GM12891 (cell line): ENCODE data around the gene PNPLA5.
A peak's percentile ranks its signal among the peaks of the same experiment; 100 is the strongest.

ENCODE experiments used
- PAX5 ChIP-seq: IDR thresholded peaks from 2 replicates; pipeline ENCODE4 v1.6.1; 2011; ENCODE audit warnings: low read length, moderate library complexity, mild to moderate bottlenecking; ENCODE audit not compliant: insufficient read depth, severe bottlenecking
- POLR2A ChIP-seq: IDR thresholded peaks from 2 replicates; pipeline ENCODE4 v1.6.1; 2011; ENCODE audit warnings: low read depth, low read length, control low read depth
- POLR2AphosphoS5 ChIP-seq: IDR thresholded peaks from 2 replicates; pipeline ENCODE4 v1.6.1; 2011; ENCODE audit warnings: low read depth, low read length, control low read depth
- SPI1 ChIP-seq: IDR thresholded peaks from 2 replicates; pipeline ENCODE4 v1.6.1; 2011; ENCODE audit warnings: low read depth, low read length, control low read depth

GRCh38 chr22:43884600-43885318 lies 7.1 kb downstream of the PNPLA5 start:
- TF ChIP-seq POLR2AphosphoS5: no peak
- no peak for TF ChIP-seq POLR2A
- TF ChIP-seq SPI1: peak; percentile 49
- TF ChIP-seq PAX5: no peak
